H1 (cell line): ENCODE data around the gene SFMBT2. TPM values are rescaled to one million over a fixed set of nuclear protein-coding genes. Genes with fewer than 3 reads are reported as not detected.

Experiments used
- CTCF ChIA-PET: fragments of 300-600 bp; sonication (Branson Sonifier 250); formaldehyde crosslinking; loops from one replicate; lab custom pipeline; 2021; ENCODE audit not compliant: partially characterized antibody; lab: Charles Lee
- POLR2A ChIA-PET: fragments of 300-600 bp; sonication (Branson Sonifier 250); formaldehyde crosslinking; loops from one replicate; lab custom pipeline; 2021; ENCODE audit warnings: inconsistent platforms; ENCODE audit not compliant: partially characterized antibody; lab: Charles Lee
- DNase-seq, 2 experiments: peaks; one replicate each; pipeline versions ENCODE4 v3.0.0 to v3.0.0-alpha.2; 2010 to 2022; ENCODE audit warnings: low spot score in 2 of 2, low read depth in 1 of 2, mixed read lengths in 1 of 2
- FAIRE-seq: peaks from 2 replicates; lab custom pipeline; 2011; peaks lifted over from hg19 to GRCh38; lab: Jason Lieb, UNC
- H2AFZ ChIP-seq: 2 replicates; pipeline ENCODE4 v1.8.1; 2012; ENCODE audit warnings: low read length, inconsistent platforms
- H2AK5ac ChIP-seq: 2 replicates; pipeline ENCODE4 v1.6.1; 2013; ENCODE audit warnings: low read depth, low read length
- H2BK120ac ChIP-seq: replicated peaks from 2 replicates; pipeline ENCODE3; 2013; ENCODE audit warnings: low read depth, low read length, inconsistent platforms
- H2BK12ac ChIP-seq: 2 replicates; pipeline ENCODE4 v1.6.1; 2013; ENCODE audit warnings: low read depth, low read length
- H2BK15ac ChIP-seq: 2 replicates; pipeline ENCODE4 v1.6.1; 2013; ENCODE audit warnings: low read length
- H2BK20ac ChIP-seq: 2 replicates; pipeline ENCODE4 v1.6.1; 2013; ENCODE audit warnings: low read length
- H2BK5ac ChIP-seq: 2 replicates; pipeline ENCODE4 v1.6.1; 2013; ENCODE audit warnings: low read depth, low read length
- H3K14ac ChIP-seq: 2 replicates; pipeline ENCODE4 v1.6.1; 2013; ENCODE audit warnings: inconsistent platforms; ENCODE audit not compliant: insufficient read length
- H3K18ac ChIP-seq: 2 replicates; pipeline ENCODE4 v1.6.1; 2013; ENCODE audit warnings: low read length; ENCODE audit errors: extremely low read depth
- H3K23ac ChIP-seq: 2 replicates; pipeline ENCODE4 v1.6.1; 2013; ENCODE audit warnings: inconsistent platforms; ENCODE audit not compliant: insufficient read length
- H3K23me2 ChIP-seq: 2 replicates; pipeline ENCODE4 v1.6.1; 2013; ENCODE audit warnings: low read depth, low read length
- H3K27ac ChIP-seq: 2 replicates; pipeline ENCODE4 v1.6.1; 2011; ENCODE audit warnings: low read depth, low read length, inconsistent platforms
- H3K27me3 ChIP-seq, 4 experiments: replicated peaks in 1 of 4; 1 replicate in 1 of 4; 2 replicates in 3 of 4; pipeline versions ENCODE4 v1.6.1 to v1.8.1; 2011 to 2013; ENCODE audit warnings: low read length in 3 of 4, mild to moderate bottlenecking in 3 of 4, inconsistent platforms in 2 of 4, mixed read lengths in 2 of 4, moderate library complexity in 1 of 4; ENCODE audit not compliant: control insufficient read depth in 3 of 4, insufficient read depth in 3 of 4; ENCODE audit errors: extremely low read depth in 1 of 4
- H3K36me3 ChIP-seq, 4 experiments: 2 replicates each; pipeline versions ENCODE4 v1.6.1 to v1.8.1; 2011 to 2013; ENCODE audit warnings: mild to moderate bottlenecking in 4 of 4, low read length in 3 of 4, moderate library complexity in 2 of 4, control low read depth in 1 of 4, inconsistent platforms in 1 of 4; ENCODE audit not compliant: insufficient read depth in 4 of 4, control insufficient read depth in 2 of 4
- H3K4ac ChIP-seq: replicated peaks from 2 replicates; pipeline ENCODE3; 2013; ENCODE audit warnings: low read length, low read depth, mixed read lengths, inconsistent platforms; ENCODE audit not compliant: insufficient read length
- H3K4me1 ChIP-seq, 4 experiments: replicated peaks in 1 of 4; 1 replicate in 1 of 4; 2 replicates in 3 of 4; pipeline versions ENCODE4 v1.6.1 to v1.8.1; 2011 to 2013; ENCODE audit warnings: low read length in 3 of 4, inconsistent platforms in 2 of 4, mixed read lengths in 1 of 4; ENCODE audit not compliant: insufficient read depth in 4 of 4, control insufficient read depth in 3 of 4
- H3K4me2 ChIP-seq, 2 experiments: 2 replicates each; pipeline versions ENCODE4 v1.6.1 to v1.8.1; 2011 to 2013; ENCODE audit warnings: low read depth in 2 of 2, low read length in 2 of 2, control low read depth in 1 of 2, inconsistent platforms in 1 of 2, mild to moderate bottlenecking in 1 of 2; ENCODE audit not compliant: insufficient read depth in 1 of 2
- H3K4me3 ChIP-seq, 4 experiments: fragments of 200-600, 300-600 bp in 1 of 4; sonication (generic), shearing (Covaris generic), sonication (Bioruptor Twin) in 1 of 4; 2 replicates each; pipeline versions ENCODE4 v1.5.1 to v1.8.1; 2011 to 2016; ENCODE audit warnings: low read length in 4 of 4, low read depth in 3 of 4, control low read depth in 2 of 4, inconsistent platforms in 2 of 4, mild to moderate bottlenecking in 2 of 4, mixed read lengths in 1 of 4, moderate library complexity in 1 of 4; ENCODE audit not compliant: insufficient read depth in 2 of 4; ENCODE audit errors: extremely low read depth in 1 of 4
- H3K56ac ChIP-seq: replicated peaks from 2 replicates; pipeline ENCODE3; 2013; ENCODE audit warnings: low read depth, mild to moderate bottlenecking, mixed read lengths, low read length, inconsistent platforms; ENCODE audit not compliant: insufficient read length
- H3K79me1 ChIP-seq: 2 replicates; pipeline ENCODE4 v1.6.1; 2013; ENCODE audit warnings: low read depth, low read length, control low read depth
- H3K79me2 ChIP-seq, 2 experiments: 2 replicates each; pipeline versions ENCODE4 v1.6.1 to v1.8.1; 2012 to 2013; ENCODE audit warnings: low read length in 2 of 2, mild to moderate bottlenecking in 2 of 2, inconsistent platforms in 1 of 2; ENCODE audit not compliant: insufficient read depth in 2 of 2, control insufficient read depth in 1 of 2
- H3K9ac ChIP-seq, 4 experiments: replicated peaks in 1 of 4; 1 replicate in 1 of 4; 2 replicates in 3 of 4; pipeline versions ENCODE4 v1.6.1 to v1.8.1; 2011 to 2013; ENCODE audit warnings: low read depth in 3 of 4, low read length in 3 of 4, control low read depth in 2 of 4, mild to moderate bottlenecking in 2 of 4, moderate library complexity in 2 of 4, inconsistent platforms in 1 of 4; ENCODE audit errors: extremely low read depth in 1 of 4
- H3K9me3 ChIP-seq, 2 experiments: 2 replicates each; pipeline versions ENCODE4 v1.6.1 to v1.8.1; 2012 to 2013; ENCODE audit warnings: mild to moderate bottlenecking in 2 of 2, moderate library complexity in 2 of 2, control low read depth in 1 of 2, inconsistent platforms in 1 of 2, low read depth in 1 of 2, low read length in 1 of 2, mixed read lengths in 1 of 2; ENCODE audit not compliant: insufficient read depth in 2 of 2
- H4K20me1 ChIP-seq, 2 experiments: replicated peaks in 1 of 2; 2 replicates each; pipeline versions ENCODE3 to v1.8.1; 2011 to 2013; ENCODE audit warnings: inconsistent platforms in 2 of 2, low read length in 2 of 2, mild to moderate bottlenecking in 1 of 2; ENCODE audit not compliant: insufficient read depth in 2 of 2, control insufficient read depth in 1 of 2
- H4K5ac ChIP-seq: 2 replicates; pipeline ENCODE4 v1.6.1; 2013; ENCODE audit warnings: low read length, low read depth, mixed read lengths, inconsistent platforms; ENCODE audit not compliant: insufficient read length
- H4K8ac ChIP-seq: 2 replicates; pipeline ENCODE4 v1.8.0; 2013; ENCODE audit warnings: mild to moderate bottlenecking, moderate library complexity, low read length, inconsistent platforms; ENCODE audit not compliant: insufficient read depth; ENCODE audit errors: extremely low read depth
- H4K91ac ChIP-seq: replicated peaks from 2 replicates; pipeline ENCODE3; 2013; ENCODE audit warnings: low read length, mixed read lengths, inconsistent platforms; ENCODE audit not compliant: insufficient read length
- ASH2L ChIP-seq: fragments of 200-600, 300-600 bp; sonication (generic); IDR thresholded peaks from one replicate; pipeline ENCODE4 v1.7.1; 2017; ENCODE audit warnings: low read length
- BACH1 ChIP-seq: IDR thresholded peaks from 2 replicates; pipeline ENCODE4 v1.6.1; 2012; ENCODE audit warnings: low read length, improper control_type of control experiment
- HDAC2 ChIP-seq, 2 experiments: fragments of 300-600 bp in 1 of 2; sonication (generic) in 1 of 2; IDR thresholded peaks; 2 replicates each; pipeline ENCODE4 v1.6.1; 2011 to 2012; ENCODE audit warnings: low read depth in 2 of 2, low read length in 2 of 2, mild to moderate bottlenecking in 2 of 2, moderate library complexity in 2 of 2, borderline replicate concordance in 1 of 2, inconsistent platforms in 1 of 2
- JUN ChIP-seq: IDR thresholded peaks from 2 replicates; pipeline ENCODE4 v1.6.1; 2011; ENCODE audit warnings: low read depth, mild to moderate bottlenecking, improper control_type of control experiment, low read length
- KDM4A ChIP-seq: IDR thresholded peaks from one replicate; pipeline ENCODE4 v1.7.1; 2012; ENCODE audit warnings: low read depth, mild to moderate bottlenecking, moderate library complexity, low read length, inconsistent platforms; ENCODE audit not compliant: severe bottlenecking
- PHF8 ChIP-seq: fragments of 200-600 bp; sonication (generic); conservative IDR thresholded peaks from 2 replicates; pipeline ENCODE4 v1.7.1; 2012; ENCODE audit warnings: low read depth, mild to moderate bottlenecking, inconsistent platforms, low read length, moderate library complexity
- RBBP5 ChIP-seq: IDR thresholded peaks from 2 replicates; pipeline ENCODE4 v1.7.1; 2012; ENCODE audit warnings: low read depth, mild to moderate bottlenecking, inconsistent platforms, low read length, moderate library complexity, borderline replicate concordance
- RNF2 ChIP-seq: fragments of 200-900, 300-1000 bp; sonication (generic); IDR thresholded peaks from 2 replicates; pipeline ENCODE4 v1.7.1; 2016; ENCODE audit warnings: borderline replicate concordance, low read depth, mild to moderate bottlenecking, antibody characterized with exemption, low read length; ENCODE audit not compliant: poor library complexity, severe bottlenecking; ENCODE audit errors: missing control alignments
- SIRT6 ChIP-seq: IDR thresholded peaks from one replicate; pipeline ENCODE4 v1.7.1; 2012; ENCODE audit warnings: low read length, inconsistent platforms
- SUZ12 ChIP-seq: fragments of 200-600 bp; sonication (generic); IDR thresholded peaks from 2 replicates; pipeline ENCODE4 v1.6.1; 2012; ENCODE audit warnings: mild to moderate bottlenecking, inconsistent platforms, low read length, moderate library complexity, mixed read lengths
- TCF12 ChIP-seq: IDR thresholded peaks from 2 replicates; pipeline ENCODE4 v1.6.1; 2011; ENCODE audit warnings: low read depth, mild to moderate bottlenecking, low read length
- WGBS, 2 experiments: shearing (Covaris generic) in 1 of 2; methylation state at CpG; one replicate each; pipeline versions ENCODE4 v1.1.6 to v1.1.7; 2013 to 2015; ENCODE audit warnings: low lambda C conversion rate in 2 of 2, mixed read lengths in 2 of 2, inconsistent platforms in 1 of 2, low coverage in 1 of 2, missing lambda C conversion rate in 1 of 2; ENCODE audit not compliant: insufficient replicate concordance in 2 of 2, insufficient coverage in 1 of 2, insufficient read length in 1 of 2; ENCODE audit errors: extremely low coverage in 1 of 2, missing lambda C conversion rate in 1 of 2; 5-methylcytosine and 5-hydroxymethylcytosine counted together
- polyA plus RNA-seq, 7 experiments: library from polyadenylated mRNA; depleted of rRNA in 3 of 7; stranded (reverse) in 5 of 7; unstranded in 2 of 7; fragments of >200 nt in 5 of 7; fragments of 200-250 nt in 2 of 7; gene quantifications; 1 replicate in 5 of 7; 2 replicates in 1 of 7; 4 replicates in 1 of 7; pipeline versions ENCODE4 v1.2.1 to v1.2.3, GENCODE V29; 2011 to 2013; ENCODE audit warnings: missing spikeins in 2 of 7, mixed read lengths in 2 of 7
- total RNA-seq: library from RNA; stranded (reverse); fragmentation: NEBNext Ultra II Directional; extraction: Animal tissue kit (Norgen Biotek cat#: 25700); gene quantifications from 2 replicates; pipeline ENCODE4 v1.2.1, GENCODE V29; 2021

The SFMBT2 gene
- total and polyA plus RNA-seq, 2 of the 8 experiments (the other 6 are each of a cell fraction or from before 2014, with no cell fraction given), result 2.9 to 11.0 TPM

DNA sequence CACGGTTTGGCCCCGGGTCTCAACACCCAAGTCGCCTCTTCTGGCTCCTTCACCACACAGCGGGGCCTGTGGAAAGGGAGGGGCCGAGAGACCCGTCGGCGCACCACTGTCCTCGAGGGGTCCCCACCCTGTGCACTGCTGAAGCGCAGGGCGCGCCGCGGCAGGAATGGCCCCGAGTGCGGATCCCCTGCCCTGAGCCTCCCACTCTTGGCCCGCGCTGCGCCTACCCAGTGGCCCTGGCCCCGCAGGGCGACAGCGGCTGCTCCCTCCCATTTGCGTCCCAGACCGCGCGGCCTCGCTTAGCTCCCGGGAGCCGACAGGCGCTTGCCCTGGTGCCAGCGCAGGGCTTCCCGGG lies 2.1 kb upstream of the SFMBT2 start:
- CTCF ChIA-PET, result interaction anchor here (0.9 kb wide), 1 partner anchor 80 kb away, joined by 3 read pairs; no protein-coding TSS in a partner anchor
- no peak overlapping the region for H2BK15ac ChIP-seq
- H3K27ac ChIP-seq, result no peak overlapping the region
- FAIRE-seq, result no peak
- peak overlapping the region; percentile 84; the same call in 1 of the 2 replicates for H2BK12ac ChIP-seq
- H3K23me2 ChIP-seq, result peaks cover 40% of the 10 kb centered on the region
- peaks cover 2 to 14% (median 6%) of the 10 kb centered on the region in 4 experiments; a peak in 6 of 7 replicates for H3K4me1 ChIP-seq
- peak overlapping the region; percentile 39; the same call in 1 of the 2 replicates for H4K8ac ChIP-seq
- no peak overlapping the region for H2BK20ac ChIP-seq
- H3K27me3 ChIP-seq, result peaks cover 12 to 61% (median 39%) of the 10 kb centered on the region in 4 experiments; a peak in 6 of 7 replicates
- peak overlapping the region; percentile 46 for H4K91ac ChIP-seq
- no peak overlapping the region for H3K14ac ChIP-seq
- POLR2A ChIA-PET, result interaction anchor here (0.6 kb wide), 1 partner anchor 195 kb away, joined by 3 read pairs; no protein-coding TSS in a partner anchor
- H4K20me1 ChIP-seq, result peaks cover 0 to 5% of the 10 kb centered on the region in 2 experiments
- 0 out of 2 replicates have a peak overlapping the region, but pooled peaks have one; percentile 51 for H3K18ac ChIP-seq
- peak overlapping the region; percentile 18 for H2BK120ac ChIP-seq
- peak overlapping the region; percentile 85 to 100 for H3K4me2 ChIP-seq
- no peak overlapping the region for H3K4ac ChIP-seq
- H3K79me2 ChIP-seq, result peaks cover 0 to 6% of the 10 kb centered on the region in 2 experiments; a peak in 2 of 4 replicates
- peak overlapping the region; percentile 54 to 91 (median 68) for H3K4me3 ChIP-seq
- no peak overlapping the region for H3K9ac ChIP-seq
- 2% methylated on average over 23 of the region's 32 CpGs; no CpG with 5 or more reads in 1 of the 2 experiments for WGBS, 2 experiments
- H2BK5ac ChIP-seq, result peak overlapping the region; percentile 37; the same call in 1 of the 2 replicates
- H3K79me1 ChIP-seq, result no peaks in the 10 kb centered on the region
- no peaks in the 10 kb centered on the region for H3K9me3 ChIP-seq
- no peaks in the 10 kb centered on the region for H3K36me3 ChIP-seq
- peak overlapping the region; percentile 33 for H3K56ac ChIP-seq
- H2AK5ac ChIP-seq, result no peak overlapping the region
- peak; percentile 22 for TF ChIP-seq KDM4A
- TF ChIP-seq PHF8, result 0 out of 2 replicates have a peak, but pooled peaks have one; percentile 20
- 0 out of 2 replicates have a peak, but pooled peaks have one; percentile 49 for TF ChIP-seq RBBP5
- TF ChIP-seq JUN, result no peak
- TF ChIP-seq RNF2, result peak; percentile 7
- no peak for TF ChIP-seq SIRT6
- peak; percentile 78 for TF ChIP-seq ASH2L
- no peak for TF ChIP-seq HDAC2 (IDR thresholded peaks at IDR 0.05; ENCODE audit: borderline replicate concordance in 1 of 2, low read depth in 2 of 2, low read length in 2 of 2)
- TF ChIP-seq TCF12, result no peak
- TF ChIP-seq BACH1, result 0 out of 2 replicates have a peak, but pooled peaks have one; percentile 21
- peak; percentile 23; the same call in 1 of the 2 replicates for TF ChIP-seq SUZ12
- H2AFZ ChIP-seq, result peak overlapping the region; percentile 96; the same call in 1 of the 2 replicates
- no peak overlapping the region for H3K23ac ChIP-seq
- DNase-seq, result no peak
- H4K5ac ChIP-seq, result no peak overlapping the region
